HFF-Myc (cell line): ENCODE measurements around the gene RGS6.

ENCODE experiments used
- DNase-seq: peaks from one replicate; pipeline ENCODE4 v3.0.0-alpha.2; 2011; ENCODE audit warnings: low read depth; ENCODE audit errors: extremely low read depth
- H3K4me3 ChIP-seq: replicated peaks from 2 replicates; pipeline ENCODE4 v1.5.1; 2011; ENCODE audit warnings: low read depth, mild to moderate bottlenecking, control low read depth, low read length
- TF ChIP-seq, protein P1 (sequence below): IDR thresholded peaks from 2 replicates; pipeline ENCODE4 v1.5.1; 2012; ENCODE audit warnings: mild to moderate bottlenecking, low read depth, low read length, control low read depth; ENCODE audit errors: missing control alignments

Gene RGS6

DNA sequence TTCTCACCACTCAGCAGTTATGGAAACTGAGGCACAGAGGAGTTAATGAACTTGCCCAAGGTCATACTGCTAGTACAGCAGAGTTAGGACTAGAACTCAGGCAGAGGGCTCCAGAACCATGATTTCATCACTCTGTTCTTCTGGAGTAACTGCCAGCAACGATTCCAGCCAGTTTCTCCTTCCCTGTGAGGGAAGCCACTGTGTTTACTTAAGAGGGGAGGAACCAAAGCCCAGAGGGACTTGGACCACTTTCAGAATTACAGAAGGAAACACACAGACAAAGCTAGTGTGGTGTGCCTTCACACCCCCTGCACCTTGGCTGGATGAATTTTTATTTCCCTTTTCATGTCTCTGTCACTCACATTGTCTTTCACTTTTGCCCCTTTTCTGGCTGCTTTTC is 563.4 kb downstream of the RGS6 start:
- TF ChIP-seq, protein P1, sequence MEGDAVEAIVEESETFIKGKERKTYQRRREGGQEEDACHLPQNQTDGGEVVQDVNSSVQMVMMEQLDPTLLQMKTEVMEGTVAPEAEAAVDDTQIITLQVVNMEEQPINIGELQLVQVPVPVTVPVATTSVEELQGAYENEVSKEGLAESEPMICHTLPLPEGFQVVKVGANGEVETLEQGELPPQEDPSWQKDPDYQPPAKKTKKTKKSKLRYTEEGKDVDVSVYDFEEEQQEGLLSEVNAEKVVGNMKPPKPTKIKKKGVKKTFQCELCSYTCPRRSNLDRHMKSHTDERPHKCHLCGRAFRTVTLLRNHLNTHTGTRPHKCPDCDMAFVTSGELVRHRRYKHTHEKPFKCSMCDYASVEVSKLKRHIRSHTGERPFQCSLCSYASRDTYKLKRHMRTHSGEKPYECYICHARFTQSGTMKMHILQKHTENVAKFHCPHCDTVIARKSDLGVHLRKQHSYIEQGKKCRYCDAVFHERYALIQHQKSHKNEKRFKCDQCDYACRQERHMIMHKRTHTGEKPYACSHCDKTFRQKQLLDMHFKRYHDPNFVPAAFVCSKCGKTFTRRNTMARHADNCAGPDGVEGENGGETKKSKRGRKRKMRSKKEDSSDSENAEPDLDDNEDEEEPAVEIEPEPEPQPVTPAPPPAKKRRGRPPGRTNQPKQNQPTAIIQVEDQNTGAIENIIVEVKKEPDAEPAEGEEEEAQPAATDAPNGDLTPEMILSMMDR, result no peak
- no peak overlapping the region for H3K4me3 ChIP-seq
- DNase-seq, result no peak

DNA sequence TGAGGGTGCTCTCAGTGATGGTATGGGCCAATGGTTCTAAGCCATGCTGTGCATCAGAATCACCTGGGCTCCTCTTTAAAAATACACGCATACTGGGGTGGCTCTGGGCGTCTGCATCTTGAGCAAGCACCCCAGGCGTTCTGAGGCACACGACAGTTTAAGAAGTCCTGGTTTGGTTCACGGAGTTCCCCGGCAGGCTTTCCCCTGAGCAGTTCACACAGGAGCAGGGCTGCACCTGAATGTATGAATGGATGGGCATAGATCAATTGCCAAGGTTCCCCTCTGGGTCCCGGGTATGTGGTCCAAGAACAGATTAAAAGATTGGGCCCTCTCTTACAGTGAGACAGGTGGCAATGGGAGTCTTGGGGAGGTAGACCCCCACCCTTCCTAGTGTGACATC is 566.4 kb downstream of the RGS6 start:
- H3K4me3 ChIP-seq, result no peak overlapping the region
- DNase-seq, result no peak
- TF ChIP-seq, protein P1, result no peak

DNA sequence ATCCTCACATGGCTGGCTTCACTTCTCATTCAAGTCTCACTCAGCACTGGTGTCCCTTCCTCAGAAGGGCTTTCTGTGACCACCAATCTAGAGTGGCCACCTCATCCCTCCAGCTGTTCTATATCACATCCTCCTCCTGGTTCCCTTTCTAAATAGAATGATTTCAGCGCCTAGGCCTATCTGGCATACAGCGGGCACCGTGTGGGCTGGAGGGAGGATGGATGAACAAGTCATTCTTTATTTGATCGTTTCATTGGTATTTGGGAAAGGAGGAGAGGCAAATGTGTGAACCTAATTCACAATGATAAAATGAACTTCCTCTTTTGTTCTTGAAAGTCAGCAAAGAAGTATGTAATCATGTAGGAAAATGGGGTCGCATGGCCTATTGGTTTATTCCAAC is 567.5 kb downstream of the RGS6 start:
- no peak overlapping the region for H3K4me3 ChIP-seq
- DNase-seq, result no peak
- TF ChIP-seq, protein P1, result no peak

DNA sequence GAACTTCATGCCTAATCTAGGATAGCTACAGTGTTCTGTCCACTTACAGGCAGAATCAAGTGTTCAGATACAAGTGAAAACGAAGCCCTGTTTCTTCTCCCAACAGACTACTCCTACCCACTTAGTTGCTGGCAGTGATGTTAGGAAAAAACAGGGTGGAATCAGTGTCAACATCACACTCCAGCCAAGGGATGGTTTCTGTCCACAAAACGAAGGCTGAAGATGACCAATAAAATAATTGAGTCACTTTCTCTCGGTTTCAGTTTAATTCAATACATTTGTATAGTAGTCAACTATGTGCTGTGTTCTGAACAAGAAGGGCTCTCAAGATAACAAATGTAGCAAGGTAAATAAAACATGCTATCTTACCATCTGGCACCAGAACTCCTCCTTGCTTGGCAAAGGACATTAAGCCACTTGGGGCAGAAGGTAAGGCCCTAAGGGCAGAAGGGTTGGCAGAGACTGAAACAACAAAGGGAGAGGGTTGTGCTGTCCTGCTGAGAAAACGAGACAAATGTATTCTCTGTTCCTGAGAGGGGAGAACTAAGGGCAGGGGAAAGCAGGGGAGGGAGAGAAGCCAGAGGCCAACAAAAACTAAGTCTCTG is 568.1 kb downstream of the RGS6 start:
- DNase-seq, result no peak
- H3K4me3 ChIP-seq, result no peak overlapping the region
- TF ChIP-seq, protein P1, result no peak

DNA sequence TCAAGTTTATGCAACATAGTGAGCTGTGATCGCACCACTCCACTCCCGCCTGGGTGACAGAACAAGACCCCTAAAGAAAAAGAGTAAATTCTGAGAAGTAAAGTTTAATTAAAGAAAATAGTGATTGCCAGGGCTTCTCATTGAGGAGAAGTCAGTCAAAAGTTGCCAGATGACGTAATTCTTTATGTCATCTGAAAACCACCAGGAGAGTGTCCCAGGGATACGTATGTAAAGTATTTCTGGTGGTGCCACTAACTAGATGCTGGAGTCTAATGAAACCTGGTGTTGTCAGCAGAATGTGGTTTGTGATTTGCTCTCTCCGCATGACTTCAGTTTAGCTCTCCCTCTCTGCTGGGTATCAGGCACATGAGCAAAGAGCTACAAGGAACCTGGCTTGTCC is 569.2 kb downstream of the RGS6 start:
- no peak for DNase-seq
- no peak overlapping the region for H3K4me3 ChIP-seq
- TF ChIP-seq, protein P1, result no peak

DNA sequence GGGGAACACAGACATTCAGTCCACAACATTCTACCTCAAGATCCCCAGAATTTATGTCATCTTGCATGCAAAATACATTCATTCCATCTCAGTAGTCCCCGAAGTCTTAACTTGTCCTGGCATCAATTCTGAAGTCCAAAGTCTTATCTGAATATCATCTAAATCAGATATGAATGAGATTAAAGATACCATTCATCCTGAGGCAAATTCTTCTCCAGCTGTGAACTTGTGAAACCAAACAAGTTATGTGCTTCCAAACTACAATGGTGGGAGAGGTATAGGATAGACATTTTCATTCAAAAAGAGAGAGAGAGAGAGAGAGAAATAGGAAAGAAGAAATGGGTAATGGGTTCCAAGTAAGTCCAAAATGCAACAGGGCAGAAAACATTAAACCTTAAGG is 571.0 kb downstream of the RGS6 start:
- no peak for DNase-seq
- TF ChIP-seq, protein P1, result no peak
- H3K4me3 ChIP-seq, result no peak overlapping the region
